ENCODE results near the gene FAM83E. TPM values are rescaled to one million over a fixed set of nuclear protein-coding genes. Genes with fewer than 3 reads are reported as not detected.
A peak's percentile ranks its signal among the peaks of the same experiment; 100 is the strongest.

Gene FAM83E
- total and polyA plus RNA-seq, 8 donors, result 1.2 to 3.4 (median 2.6) TPM

GRCh38 chr19:48596237-48596636, 18.6 kb downstream of the FAM83E start:
- no peak for DNase-seq
- no peaks in the 10 kb centered on the region for H3K27me3 ChIP-seq
- FAIRE-seq, result no peak
- WGBS, 2 donors, result 59 to 83% methylated on average over 4 of the region's 4 CpGs
- no peak for ATAC-seq
- no peaks in the 10 kb centered on the region for H3K4me1 ChIP-seq
- H3K4me3 ChIP-seq, result no peak overlapping the region
- H3K9me3 ChIP-seq, result no peaks in the 10 kb centered on the region
- intact Hi-C loops (cut with DNase I), result no loop called here
- H3K36me3 ChIP-seq, result no peaks in the 10 kb centered on the region
- TF ChIP-seq, protein P1, sequence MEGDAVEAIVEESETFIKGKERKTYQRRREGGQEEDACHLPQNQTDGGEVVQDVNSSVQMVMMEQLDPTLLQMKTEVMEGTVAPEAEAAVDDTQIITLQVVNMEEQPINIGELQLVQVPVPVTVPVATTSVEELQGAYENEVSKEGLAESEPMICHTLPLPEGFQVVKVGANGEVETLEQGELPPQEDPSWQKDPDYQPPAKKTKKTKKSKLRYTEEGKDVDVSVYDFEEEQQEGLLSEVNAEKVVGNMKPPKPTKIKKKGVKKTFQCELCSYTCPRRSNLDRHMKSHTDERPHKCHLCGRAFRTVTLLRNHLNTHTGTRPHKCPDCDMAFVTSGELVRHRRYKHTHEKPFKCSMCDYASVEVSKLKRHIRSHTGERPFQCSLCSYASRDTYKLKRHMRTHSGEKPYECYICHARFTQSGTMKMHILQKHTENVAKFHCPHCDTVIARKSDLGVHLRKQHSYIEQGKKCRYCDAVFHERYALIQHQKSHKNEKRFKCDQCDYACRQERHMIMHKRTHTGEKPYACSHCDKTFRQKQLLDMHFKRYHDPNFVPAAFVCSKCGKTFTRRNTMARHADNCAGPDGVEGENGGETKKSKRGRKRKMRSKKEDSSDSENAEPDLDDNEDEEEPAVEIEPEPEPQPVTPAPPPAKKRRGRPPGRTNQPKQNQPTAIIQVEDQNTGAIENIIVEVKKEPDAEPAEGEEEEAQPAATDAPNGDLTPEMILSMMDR (IDR thresholded peaks at IDR 0.05), result no peak
- no peak overlapping the region for H3K27ac ChIP-seq

GRCh38 chr19:48595833-48596232, 19.0 kb downstream of the FAM83E start:
- Histone ChIP-seq H3K27ac (no peak overlapping the region), H3K4me1 (no peaks in the 10 kb centered on the region), H3K9me3 (no peaks in the 10 kb centered on the region), H3K4me3 (no peak overlapping the region), H3K27me3 (no peaks in the 10 kb centered on the region), H3K36me3 (no peaks in the 10 kb centered on the region)
- WGBS, 2 donors, result 66 to 81% methylated on average over 6 of the region's 6 CpGs
- no peak for ATAC-seq
- FAIRE-seq, result no peak
- no peak for DNase-seq
- intact Hi-C loops (cut with DNase I), result no loop called here
- TF ChIP-seq, protein P1 (IDR thresholded peaks at IDR 0.05), result no peak

- Histone ChIP-seq H3K27me3 (no peaks in the 10 kb centered on the region), H3K36me3 (no peaks in the 10 kb centered on the region), H3K9me3 (no peaks in the 10 kb centered on the region), H3K27ac (no peak overlapping the region), H3K4me1 (no peaks in the 10 kb centered on the region), H3K4me3 (no peak overlapping the region)
- DNase-seq, result no peak
- TF ChIP-seq, protein P1 (IDR thresholded peaks at IDR 0.05), result no peak
- FAIRE-seq, result no peak
- intact Hi-C loops (cut with DNase I), result no loop called here
- ATAC-seq, result no peak
- WGBS, 2 donors, result 67 to 72% methylated on average over 9 of the region's 9 CpGs
Observed at GRCh38 chr19:48595171-48595570, 19.7 kb downstream of the FAM83E start.

DNA sequence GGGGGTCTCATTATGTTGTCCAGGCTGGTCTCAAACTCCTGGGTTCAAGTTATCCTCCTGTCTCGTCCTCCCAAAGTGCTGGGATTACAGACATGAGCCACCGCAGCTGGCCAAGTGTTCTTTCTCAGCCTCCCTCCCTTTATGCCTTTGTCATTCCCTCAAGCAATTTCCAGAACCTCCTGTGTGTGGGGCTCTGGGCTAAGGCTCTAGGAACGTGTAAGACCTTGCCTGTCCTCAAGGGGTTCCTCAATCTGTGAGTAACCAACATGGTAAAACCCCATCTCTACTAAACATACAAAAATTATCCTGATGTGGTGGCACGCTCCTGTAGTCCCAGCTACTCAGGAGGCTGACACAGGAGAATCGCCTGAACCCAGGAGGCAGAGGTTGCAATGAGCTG, 23.9 kb downstream of the FAM83E start:
- Histone ChIP-seq H3K9me3 (no peaks in the 10 kb centered on the region), H3K27me3 (no peaks in the 10 kb centered on the region), H3K4me3 (no peak overlapping the region), H3K36me3 (no peaks in the 10 kb centered on the region), H3K27ac (no peak overlapping the region), H3K4me1 (no peaks in the 10 kb centered on the region)
- FAIRE-seq, result no peak
- ATAC-seq, result no peak
- intact Hi-C loops (cut with DNase I), result no loop called here
- no peak for DNase-seq
- TF ChIP-seq, protein P1 (IDR thresholded peaks at IDR 0.05), result no peak
- 73 to 90% methylated on average over 5 of the region's 5 CpGs for WGBS, 2 donors

GRCh38 chr19:48588670-48589401, 26.0 kb downstream of the FAM83E start:
- peak overlapping the region in 1 of 4 donors; percentile 40 for H3K4me3 ChIP-seq
- no peak for FAIRE-seq
- no peaks in the 10 kb centered on the region for H3K9me3 ChIP-seq
- WGBS, 2 donors, result 4% methylated on average over 36 of the region's 36 CpGs
- H3K27ac ChIP-seq, result no peak overlapping the region
- intact Hi-C loops (cut with DNase I), result loop anchor here in 2 of 3 donors (5.0 kb wide), 2 partner anchors 97 to 102 kb away; no protein-coding TSS in a partner anchor
- no peaks in the 10 kb centered on the region for H3K36me3 ChIP-seq
- TF ChIP-seq, protein P1 (IDR thresholded peaks at IDR 0.05), result peak; percentile 85 to 96 (median 90)
- DNase-seq, result peak; percentile 79 to 99 (median 92)
- H3K4me1 ChIP-seq, result no peaks in the 10 kb centered on the region
- H3K27me3 ChIP-seq, result no peaks in the 10 kb centered on the region
- ATAC-seq, result peak; percentile 87 to 92 (median 90)
